Uterus (tissue), 2 donors: Measurements from ENCODE around the gene CTLA4.

Source experiments
- CTCF ChIP-seq, 4 experiments: fragments of 200-600 bp in 2 of 4; fragments of 450-650 bp in 2 of 4; sonication (generic) in 2 of 4; IDR thresholded peaks; one replicate each; pipeline ENCODE4 v1.5.1; 2016 to 2019; ENCODE audit warnings: antibody characterized with exemption in 4 of 4, mild to moderate bottlenecking in 2 of 4, moderate library complexity in 1 of 4
- POLR2A ChIP-seq, 2 donors: fragments of 450-650 bp; IDR thresholded peaks; one replicate each; pipeline ENCODE4 v1.6.1; 2016; ENCODE audit warnings: antibody characterized with exemption in 2 of 2, mild to moderate bottlenecking in 1 of 2, moderate library complexity in 1 of 2

- TF ChIP-seq CTCF (IDR thresholded peaks at IDR 0.05) (no peak), POLR2A (IDR thresholded peaks at IDR 0.05) (no peak)
Measured at GRCh38 chr2:203852760-203853159, 14.8 kb upstream of the CTLA4 start.
